ENCODE measurements around the gene TMEM175.

Gene TMEM175

GRCh38 chr4:992297-993110 lies 60.2 kb downstream of the TMEM175 start:
- DNase-seq (ENCODE audit: low read depth), result no peak
- H3K4me3 ChIP-seq (ENCODE audit: low read depth, low read length), result no peak overlapping the region
- no peak for TF ChIP-seq MAX (IDR thresholded peaks at IDR 0.05; ENCODE audit: low read depth, low read length)
- TF ChIP-seq POLR2A (IDR thresholded peaks at IDR 0.05; ENCODE audit: extremely low read depth, insufficient read length), result no peak
- TF ChIP-seq CTCF (IDR thresholded peaks at IDR 0.05; ENCODE audit: low read depth, low read length), result no peak
- no peak for TF ChIP-seq MYC (IDR thresholded peaks at IDR 0.05; ENCODE audit: low read depth, low read length)

DNA sequence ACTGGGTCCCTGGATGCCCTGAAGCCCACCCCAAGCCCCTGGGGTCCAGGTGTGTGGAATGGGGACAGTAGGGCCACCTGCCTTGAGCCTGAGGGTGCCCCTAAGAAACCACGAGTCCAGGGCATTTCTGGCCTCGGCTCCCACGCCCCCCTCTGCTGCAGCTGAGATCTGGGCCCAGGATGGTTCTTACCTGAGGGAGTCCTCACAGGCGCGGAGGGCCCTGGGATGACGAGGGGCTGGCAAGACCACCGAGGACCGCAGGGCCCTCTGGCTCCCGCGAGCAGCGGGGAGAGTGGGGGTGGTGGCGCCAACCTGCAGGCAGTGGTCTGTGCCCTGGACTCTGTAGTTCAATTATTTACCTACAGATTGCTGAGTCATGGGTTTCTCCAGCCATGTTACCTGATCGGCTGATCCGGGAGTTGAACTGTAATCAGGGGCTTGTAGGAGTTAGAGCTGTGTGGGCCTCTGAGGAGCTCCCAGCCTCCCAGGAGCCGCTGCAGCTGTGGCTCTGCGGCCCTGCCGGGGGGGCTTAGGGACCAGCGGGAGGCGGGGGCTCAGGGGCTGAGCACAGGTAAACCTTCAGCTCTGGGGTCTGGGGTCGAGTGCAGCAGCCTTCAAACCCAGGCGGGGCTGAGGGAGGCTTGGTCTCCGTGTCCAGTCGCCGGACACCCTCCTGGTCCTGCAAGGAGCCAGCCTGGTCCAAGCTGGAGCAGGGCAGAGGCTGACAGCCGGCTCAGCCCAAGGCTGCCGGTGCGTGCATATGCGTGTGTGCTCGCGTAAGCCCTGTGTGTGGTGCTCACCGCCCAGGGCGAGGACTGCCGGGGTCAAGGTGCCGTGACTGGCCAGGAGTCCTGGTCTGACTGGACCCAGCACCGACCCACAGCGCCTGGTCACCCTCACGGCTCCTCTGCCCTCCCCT lies 61.1 kb downstream of the TMEM175 start, which contains the start of gene SLC26A1:
SLC26A1 (minus strand) TSS at position 294 of the 919 bp plus-strand sequence. CDS start 1,701 bp downstream, outside the sequence.
- TF ChIP-seq MYC (IDR thresholded peaks at IDR 0.05; ENCODE audit: low read depth, low read length) (no peak), CTCF (IDR thresholded peaks at IDR 0.05; ENCODE audit: low read depth, low read length) (no peak), POLR2A (IDR thresholded peaks at IDR 0.05; ENCODE audit: extremely low read depth, insufficient read length) (no peak), MAX (IDR thresholded peaks at IDR 0.05; ENCODE audit: low read depth, low read length) (no peak)
- DNase-seq (ENCODE audit: low read depth), result no peak
- no peak within 1 kb of the TSS for H3K4me3 ChIP-seq (ENCODE audit: low read depth, low read length)

GRCh38 chr4:995311-996026 lies 63.2 kb downstream of the TMEM175 start:
- no peak overlapping the region for H3K4me3 ChIP-seq (ENCODE audit: low read depth, low read length)
- no peak for DNase-seq (ENCODE audit: low read depth)

GRCh38 chr4:996030-996996 lies 64.1 kb downstream of the TMEM175 start:
- no peak overlapping the region for H3K4me3 ChIP-seq (ENCODE audit: low read depth, low read length)
- peak; percentile 51 for DNase-seq (ENCODE audit: low read depth)
- TF ChIP-seq MYC (IDR thresholded peaks at IDR 0.05; ENCODE audit: low read depth, low read length), result no peak
- TF ChIP-seq CTCF (IDR thresholded peaks at IDR 0.05; ENCODE audit: low read depth, low read length), result no peak
- no peak for TF ChIP-seq POLR2A (IDR thresholded peaks at IDR 0.05; ENCODE audit: extremely low read depth, insufficient read length)
- no peak for TF ChIP-seq MAX (IDR thresholded peaks at IDR 0.05; ENCODE audit: low read depth, low read length)

More at GRCh38 chr4:995311-996026, 63.2 kb downstream of the TMEM175 start:
- TF ChIP-seq CTCF (IDR thresholded peaks at IDR 0.05; ENCODE audit: low read depth, low read length), result no peak

DNA sequence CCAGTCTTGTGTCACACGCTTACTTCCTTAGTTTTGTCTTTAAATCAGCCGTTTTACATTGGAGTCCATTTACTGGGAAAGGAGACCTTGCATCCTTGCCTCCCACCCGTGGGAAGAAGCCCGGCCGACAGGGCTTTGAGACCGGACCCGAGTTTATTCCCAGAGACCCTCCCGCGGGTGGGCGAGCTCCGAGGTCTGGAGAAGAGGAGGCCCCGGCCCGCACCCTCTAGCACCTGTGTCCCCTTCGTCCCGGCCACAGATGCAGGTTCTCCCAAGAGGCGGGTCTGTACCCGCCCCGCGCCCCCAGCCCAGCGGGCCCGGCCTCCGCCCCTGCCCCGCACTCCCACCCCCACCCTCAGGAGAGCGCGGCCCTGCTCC lies 64.7 kb downstream of the TMEM175 start:
- no peak overlapping the region for H3K4me3 ChIP-seq (ENCODE audit: low read depth, low read length)
- TF ChIP-seq POLR2A (IDR thresholded peaks at IDR 0.05; ENCODE audit: extremely low read depth, insufficient read length) (no peak), MYC (IDR thresholded peaks at IDR 0.05; ENCODE audit: low read depth, low read length) (no peak), MAX (IDR thresholded peaks at IDR 0.05; ENCODE audit: low read depth, low read length) (no peak), CTCF (IDR thresholded peaks at IDR 0.05; ENCODE audit: low read depth, low read length) (no peak)
- DNase-seq (ENCODE audit: low read depth), result no peak
